Immature natural killer cell (primary cell): ENCODE measurements around the gene CNST. TPM values are rescaled to one million over a fixed set of nuclear protein-coding genes. Genes with fewer than 3 reads are reported as not detected.
"Not testable (repeated sequence)": the region's sequence is repeated elsewhere in the genome, so short reads cannot be mapped to it uniquely, and the experiment has no call there.

ENCODE experiments used
- DNase-seq, 3 donors: peaks; one replicate each; pipeline ENCODE4 v3.0.0; 2022; ENCODE audit warnings: mixed read lengths in 1 of 3
- H3K27ac Mint-ChIP-seq, 6 donors: one replicate each; pipeline ENCODE4 v1.8.0; 2020; ENCODE audit warnings: mixed read lengths in 6 of 6, mild to moderate bottlenecking in 5 of 6, inconsistent platforms in 4 of 6, moderate library complexity in 3 of 6
- H3K27me3 Mint-ChIP-seq, 3 donors: one replicate each; pipeline ENCODE4 v1.8.0; 2020 to 2021; ENCODE audit warnings: low read depth in 3 of 3, mild to moderate bottlenecking in 3 of 3, mixed read lengths in 3 of 3, moderate library complexity in 3 of 3, inconsistent platforms in 1 of 3
- H3K36me3 Mint-ChIP-seq, 3 donors: one replicate each; pipeline ENCODE4 v1.8.0; 2020; ENCODE audit warnings: mixed read lengths in 3 of 3, inconsistent platforms in 2 of 3, mild to moderate bottlenecking in 2 of 3
- H3K4me1 Mint-ChIP-seq, 2 donors: one replicate each; pipeline ENCODE4 v1.8.0; 2020; ENCODE audit warnings: inconsistent platforms in 2 of 2, mild to moderate bottlenecking in 2 of 2, mixed read lengths in 2 of 2, moderate library complexity in 1 of 2
- H3K4me3 Mint-ChIP-seq, 5 donors: one replicate each; pipeline ENCODE4 v1.8.0; 2020; ENCODE audit warnings: mild to moderate bottlenecking in 5 of 5, mixed read lengths in 5 of 5, inconsistent platforms in 3 of 5, moderate library complexity in 3 of 5
- H3K9me3 Mint-ChIP-seq, 6 donors: one replicate each; pipeline ENCODE4 v1.8.0; 2020; ENCODE audit warnings: mild to moderate bottlenecking in 6 of 6, mixed read lengths in 6 of 6, inconsistent platforms in 4 of 6, moderate library complexity in 3 of 6
- polyA plus RNA-seq, 3 donors: library from polyadenylated mRNA; unstranded; fragments of 300-500 nt; fragmentation: Illumina TruSeq; gene quantifications; one replicate each; pipeline ENCODE4 v1.2.3, GENCODE V29; 2021

The CNST gene
- polyA plus RNA-seq, 3 donors from 2014 or later, result 21.8 to 30.0 (median 24.1) TPM

DNA sequence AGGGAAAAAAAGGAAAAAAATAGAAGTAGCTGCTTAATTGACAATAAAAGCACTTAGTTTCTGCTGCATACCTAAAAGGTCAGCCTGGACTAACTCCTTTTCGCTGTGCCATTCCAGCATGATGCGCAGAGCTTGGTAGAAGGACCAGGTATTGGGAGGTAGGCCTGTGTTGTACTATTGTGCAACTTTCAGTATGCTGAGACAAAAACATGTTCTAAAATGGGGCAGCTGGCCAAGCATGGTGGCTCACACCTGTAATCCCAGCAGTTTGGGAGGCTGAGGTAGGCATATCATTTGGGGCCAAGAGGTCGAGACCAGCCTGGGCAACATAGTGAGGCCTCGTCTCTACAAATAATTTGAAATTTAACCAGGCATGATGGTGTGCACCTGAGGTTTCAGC, 142.9 kb downstream of the CNST start:
- no peak for DNase-seq
- Mint-ChIP-seq H3K36me3 (peaks cover 5% of the 10 kb centered on the region in 3 donors), H3K27me3 (peaks cover 2 to 14% (median 4%) of the 10 kb centered on the region in 3 donors), H3K27ac (no peak overlapping the region), H3K9me3 (peaks cover 0 to 6% (median 0%) of the 10 kb centered on the region in 6 donors), H3K4me3 (no peak overlapping the region), H3K4me1 (peaks cover 2 to 7% of the 10 kb centered on the region in 2 donors)

DNA sequence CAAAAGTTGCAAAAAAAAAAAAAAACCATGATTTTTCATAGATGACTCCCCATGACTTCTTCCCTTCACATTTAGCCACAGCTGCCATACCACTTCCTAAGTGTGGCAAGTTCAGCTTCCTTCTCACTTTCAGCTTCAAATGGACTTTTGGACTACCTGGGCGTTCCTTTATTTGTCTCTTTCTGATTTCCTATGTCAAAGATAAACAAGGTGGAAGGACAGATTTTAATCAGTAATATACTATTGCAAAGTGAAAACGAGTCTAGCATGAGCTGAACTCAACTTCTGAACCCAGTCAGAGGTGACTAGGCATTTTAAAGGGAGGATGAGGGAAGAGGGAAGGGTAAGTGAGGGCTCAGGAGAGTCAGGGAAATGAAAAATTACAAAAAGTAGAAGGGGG, 143.6 kb downstream of the CNST start:
- Mint-ChIP-seq H3K27me3 (peaks cover 2 to 14% (median 4%) of the 10 kb centered on the region in 3 donors), H3K27ac (no peak overlapping the region), H3K36me3 (peaks cover 5% of the 10 kb centered on the region in 3 donors), H3K4me1 (peaks cover 2 to 7% of the 10 kb centered on the region in 2 donors), H3K4me3 (peak overlapping the region in 1 of 5 donors; percentile 5), H3K9me3 (peaks cover 0 to 6% (median 0%) of the 10 kb centered on the region in 6 donors)
- no peak for DNase-seq

DNA sequence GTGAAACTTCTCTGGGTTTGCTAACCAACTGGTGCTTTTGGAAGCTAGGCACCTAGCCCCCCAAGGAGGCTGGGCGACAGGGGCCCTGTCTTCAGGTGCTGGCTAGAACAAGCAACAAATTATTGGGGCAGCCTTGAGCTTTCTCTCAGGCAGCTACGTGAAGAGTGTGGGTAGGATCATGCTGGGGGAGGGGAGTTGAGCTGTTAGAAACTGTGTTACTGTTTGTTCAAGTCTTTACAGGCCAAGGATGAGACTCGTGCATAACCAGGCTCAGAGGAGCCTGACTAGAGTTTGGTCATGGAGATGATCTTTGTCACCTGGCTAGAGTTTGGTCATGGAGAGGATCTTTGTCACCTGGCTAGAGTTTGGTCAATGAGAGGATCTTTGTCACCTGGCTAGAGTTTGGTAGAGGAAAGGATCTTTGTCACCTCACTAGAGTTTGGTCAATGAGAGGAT, 145.3 kb downstream of the CNST start:
- Mint-ChIP-seq H3K4me3 (no peak overlapping the region), H3K36me3 (peaks cover 5% of the 10 kb centered on the region in 3 donors), H3K4me1 (peaks cover 2 to 7% of the 10 kb centered on the region in 2 donors), H3K27me3 (peaks cover 2 to 14% (median 4%) of the 10 kb centered on the region in 3 donors), H3K27ac (no peak overlapping the region), H3K9me3 (peaks cover 0 to 6% (median 0%) of the 10 kb centered on the region in 6 donors)
- no peak for DNase-seq

DNA sequence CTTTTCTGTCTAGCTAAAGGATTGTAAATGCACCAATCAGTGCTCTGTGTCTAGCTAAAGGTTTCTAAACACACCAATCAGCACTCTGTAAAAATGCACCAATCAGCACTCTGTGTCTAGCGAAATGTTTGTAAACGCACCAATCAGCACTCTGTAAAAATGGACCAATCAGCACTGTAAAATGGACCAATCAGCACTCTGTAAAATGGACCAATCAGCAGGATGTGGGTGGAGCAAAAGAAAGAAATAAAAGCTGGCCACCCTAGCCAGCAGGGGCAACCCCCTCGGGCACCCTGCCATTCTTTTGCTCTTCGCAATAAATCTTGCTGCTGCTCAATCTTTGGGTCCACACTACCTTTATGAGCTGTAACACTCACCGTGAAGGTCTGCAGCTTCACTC, 146.2 kb downstream of the CNST start:
- not testable (repeated sequence) for H3K9me3 Mint-ChIP-seq, H3K27ac Mint-ChIP-seq, H3K4me3 Mint-ChIP-seq, H3K36me3 Mint-ChIP-seq, H3K4me1 Mint-ChIP-seq, DNase-seq
- H3K27me3 Mint-ChIP-seq, result peaks cover 2 to 17% (median 7%) of the 10 kb centered on the region in 3 donors

Other genes with a start within 250 kb of the CNST start
- 10 to 100 TPM; 48.4 to 57.5 (median 50.8) TPM for gene SMYD3, start 59.2 kb upstream of the CNST start, polyA plus RNA-seq
- 10 to 100 TPM; 15.0 to 17.9 (median 15.6) TPM for gene TFB2M, start 195 bp upstream of the CNST start, polyA plus RNA-seq
- gene SCCPDH, start 158.0 kb downstream of the CNST start, polyA plus RNA-seq, result 10 to 100 TPM; 21.0 to 35.6 (median 29.4) TPM